Measurements from ENCODE around the gene URB2.

GRCh38 chr1:229600229-229600628 lies 25.8 kb upstream of the URB2 start:
- no peak for TF ChIP-seq CTCF (IDR thresholded peaks at IDR 0.05)
- no peak for TF ChIP-seq POLR2A (IDR thresholded peaks at IDR 0.05)
